HFF-Myc (cell line): ENCODE results near the gene RHBDL3.

Source experiments
- DNase-seq: peaks from one replicate; pipeline ENCODE4 v3.0.0-alpha.2; 2011; ENCODE audit warnings: low read depth; ENCODE audit errors: extremely low read depth
- H3K4me3 ChIP-seq: replicated peaks from 2 replicates; pipeline ENCODE4 v1.5.1; 2011; ENCODE audit warnings: low read depth, mild to moderate bottlenecking, control low read depth, low read length
- CTCF ChIP-seq: IDR thresholded peaks from 2 replicates; pipeline ENCODE4 v1.5.1; 2012; ENCODE audit warnings: mild to moderate bottlenecking, low read depth, low read length, control low read depth; ENCODE audit errors: missing control alignments

The RHBDL3 gene

GRCh38 chr17:32239456-32239855, 26.2 kb upstream of the RHBDL3 start:
- no peak overlapping the region for H3K4me3 ChIP-seq
- no peak for TF ChIP-seq CTCF
- no peak for DNase-seq

DNA sequence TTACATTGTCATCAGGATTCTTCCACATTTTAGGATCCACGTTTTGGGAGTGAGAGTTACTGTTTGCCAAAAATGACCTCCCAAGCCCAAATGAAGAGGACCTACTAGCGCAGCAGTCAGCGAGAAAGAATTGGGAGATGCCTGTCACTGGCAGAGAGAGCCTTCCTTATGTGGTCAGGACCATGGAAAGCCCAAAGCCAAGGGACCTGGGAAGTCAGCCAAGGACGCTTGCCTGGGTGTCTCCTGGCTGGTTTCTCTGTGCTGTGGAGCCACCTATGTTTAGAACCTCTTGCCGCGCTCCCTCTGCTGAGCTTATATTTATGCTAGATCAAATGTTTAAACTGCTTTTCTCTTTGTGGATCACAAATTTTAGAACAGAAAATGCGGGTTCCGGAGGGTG, 24.9 kb upstream of the RHBDL3 start:
- no peak overlapping the region for H3K4me3 ChIP-seq
- peak; percentile 2 for DNase-seq
- TF ChIP-seq CTCF = no peak

GRCh38 chr17:32241640-32242039, 24.0 kb upstream of the RHBDL3 start:
- no peak for TF ChIP-seq CTCF
- no peak for DNase-seq
- no peak overlapping the region for H3K4me3 ChIP-seq

DNA sequence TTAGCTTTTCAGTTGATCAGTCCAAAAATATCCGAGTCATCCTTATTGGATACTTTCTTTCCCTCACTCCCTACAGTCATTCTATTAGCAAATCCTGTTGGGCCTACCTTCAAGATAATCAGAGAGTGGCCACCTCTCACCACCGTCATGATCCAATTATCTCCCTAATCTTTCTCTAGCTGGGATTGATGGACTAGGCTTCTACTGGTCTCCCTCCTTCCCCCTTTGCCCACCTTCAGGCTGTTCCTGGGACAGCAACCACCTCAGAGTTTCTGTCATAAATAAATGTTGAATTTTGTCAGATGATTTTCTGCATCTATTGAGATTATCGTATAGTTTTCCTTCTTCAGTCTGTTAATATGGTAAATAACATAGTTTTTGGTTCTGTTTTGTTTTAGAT, 16.2 kb upstream of the RHBDL3 start:
- H3K4me3 ChIP-seq = no peak overlapping the region
- TF ChIP-seq CTCF = no peak
- DNase-seq = no peak

DNA sequence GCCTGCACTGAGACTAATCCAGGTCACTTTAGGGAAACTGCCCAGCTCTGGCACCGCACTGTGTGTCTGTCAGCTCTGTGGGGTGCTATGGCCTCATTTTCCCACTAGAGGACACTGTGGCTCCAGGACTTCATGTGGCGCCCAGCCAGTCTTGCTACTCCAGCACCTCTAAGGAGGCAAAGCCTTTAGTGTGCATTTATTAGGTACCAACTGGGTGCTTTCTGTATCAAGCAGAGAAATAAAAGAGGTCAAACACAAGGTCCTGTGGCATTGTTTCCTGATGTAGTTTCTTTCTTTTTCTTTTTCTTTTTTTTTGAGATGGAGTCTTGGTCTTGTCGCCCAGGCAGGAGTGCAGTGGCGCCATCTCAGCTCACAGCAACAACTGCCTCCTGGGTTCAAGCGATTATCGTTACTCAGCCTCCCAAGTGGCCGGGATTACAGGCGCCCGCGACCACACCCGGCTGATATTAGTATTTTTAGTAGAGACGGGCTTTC, 12.5 kb upstream of the RHBDL3 start:
- peak; percentile 98 for TF ChIP-seq CTCF
- no peak overlapping the region for H3K4me3 ChIP-seq
- peak; percentile 48 for DNase-seq

- no peak for TF ChIP-seq CTCF
- H3K4me3 ChIP-seq = no peak overlapping the region
- DNase-seq = no peak
Measured at GRCh38 chr17:32256012-32256700, 9.5 kb upstream of the RHBDL3 start.

DNA sequence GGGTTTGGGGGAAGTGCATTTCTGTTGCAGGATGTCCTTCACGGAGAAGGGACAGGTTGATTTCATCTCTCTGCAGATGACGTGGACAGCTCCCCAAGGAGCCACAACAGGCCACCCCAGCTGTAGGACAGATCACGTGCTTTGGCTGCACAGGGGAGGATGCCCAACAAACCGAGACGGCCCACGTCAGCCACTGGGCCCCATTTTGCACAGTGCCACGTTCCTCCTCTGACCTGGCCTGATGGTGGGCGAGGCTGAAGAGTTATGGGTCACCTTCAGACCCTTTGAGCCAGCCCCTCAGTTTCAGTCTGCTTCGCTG, 9.0 kb upstream of the RHBDL3 start:
- H3K4me3 ChIP-seq = no peak overlapping the region
- DNase-seq = no peak
- TF ChIP-seq CTCF = no peak
